Activated gamma-delta T cell (primary cell): ENCODE measurements around the gene HHAT.

Experiments
- DNase-seq: peaks from one replicate; lab custom pipeline; 2025; lab: John Stamatoyannopoulos, UW

Gene HHAT

GRCh38 chr1:210685295-210685650 is 356.6 kb downstream of the HHAT start:
- DNase-seq = no peak

DNA sequence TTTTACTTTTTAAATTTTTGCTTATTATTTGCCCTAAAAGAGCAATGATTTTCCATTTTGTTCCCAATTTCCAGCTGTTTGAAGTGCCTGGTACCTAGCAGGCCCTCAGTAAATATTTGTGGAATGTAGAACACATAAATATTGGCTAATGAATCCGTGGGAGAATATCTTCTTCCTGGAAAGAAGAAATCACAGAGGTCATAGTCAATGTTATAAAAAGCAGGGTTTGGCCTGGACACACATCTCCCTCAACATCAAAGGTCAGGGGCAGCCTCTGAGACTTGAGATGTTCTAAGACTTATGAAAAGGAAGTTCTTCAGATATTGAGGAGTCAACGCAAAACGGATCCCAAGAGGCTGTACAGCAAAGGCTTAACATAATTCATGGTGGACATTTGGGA is 358.1 kb downstream of the HHAT start:
- DNase-seq = no peak

- DNase-seq = no peak
Observed at GRCh38 chr1:210687582-210688279, 359.0 kb downstream of the HHAT start.

- DNase-seq = no peak
Observed at GRCh38 chr1:210688512-210689234, 360.0 kb downstream of the HHAT start.

DNA sequence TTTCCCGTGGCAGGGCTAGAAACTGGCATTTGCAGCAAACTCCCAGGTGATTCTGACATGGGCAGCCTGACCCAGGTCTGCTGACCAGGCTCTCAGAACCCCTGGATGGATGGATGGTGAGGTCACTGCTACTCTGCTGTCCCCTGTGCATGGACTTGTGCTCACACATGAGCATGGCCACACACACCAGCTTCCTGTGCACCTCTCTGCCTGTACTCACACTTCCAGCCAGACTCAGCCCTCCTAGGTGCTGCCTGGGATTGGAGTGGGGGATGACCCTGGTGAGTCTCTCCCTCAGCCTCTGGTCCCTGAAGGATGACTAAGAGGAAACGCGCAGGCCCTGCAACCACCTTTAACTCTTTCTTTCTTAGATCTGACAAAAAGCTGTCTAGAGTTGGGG is 361.1 kb downstream of the HHAT start:
- DNase-seq = no peak

DNA sequence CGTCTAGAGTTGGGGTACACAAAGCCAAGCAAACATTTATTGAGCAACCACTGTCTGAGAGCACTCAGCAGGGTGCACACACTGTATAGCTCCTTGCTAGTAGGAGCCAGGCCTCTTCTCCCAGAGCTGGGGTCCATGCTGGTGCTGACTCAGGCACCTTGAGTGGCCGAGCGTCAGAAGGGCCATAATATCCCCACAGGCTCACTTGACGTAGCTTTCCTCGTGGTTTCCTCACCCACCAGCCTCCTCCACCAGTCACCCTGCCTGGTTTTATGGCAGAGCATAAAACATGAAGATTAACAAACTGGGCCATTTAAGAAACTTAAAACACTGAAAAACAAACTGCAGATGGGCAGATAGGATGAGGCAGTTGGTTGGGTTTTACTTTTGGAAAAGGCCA is 361.5 kb downstream of the HHAT start:
- DNase-seq = no peak

DNA sequence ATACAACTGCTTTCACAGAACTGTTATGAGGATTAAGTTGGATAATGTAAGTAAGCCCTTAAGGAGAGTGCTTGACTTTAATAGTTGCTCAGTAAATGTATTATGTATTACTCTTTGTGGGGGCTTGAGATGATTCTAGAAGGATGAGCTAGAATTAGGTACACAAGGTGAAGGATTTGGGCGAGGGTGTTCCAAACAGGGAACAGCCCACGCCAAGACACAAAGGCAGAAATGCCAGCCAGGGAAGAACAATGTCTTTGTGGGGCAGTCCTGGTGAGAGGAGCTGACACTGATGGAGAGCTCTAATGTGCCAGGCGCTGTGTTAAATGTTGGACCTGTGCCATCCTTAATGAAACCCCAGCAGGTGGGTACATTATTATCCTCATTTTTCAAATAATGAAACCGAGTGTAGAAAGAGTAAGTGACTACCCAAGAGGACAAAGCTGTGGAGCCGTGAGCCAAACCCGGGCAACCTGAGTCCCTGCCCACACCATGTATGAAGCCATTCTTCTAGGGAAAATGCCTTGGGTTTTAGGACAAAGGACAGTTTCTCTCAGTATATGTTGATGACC is 362.4 kb downstream of the HHAT start:
- no peak for DNase-seq

DNA sequence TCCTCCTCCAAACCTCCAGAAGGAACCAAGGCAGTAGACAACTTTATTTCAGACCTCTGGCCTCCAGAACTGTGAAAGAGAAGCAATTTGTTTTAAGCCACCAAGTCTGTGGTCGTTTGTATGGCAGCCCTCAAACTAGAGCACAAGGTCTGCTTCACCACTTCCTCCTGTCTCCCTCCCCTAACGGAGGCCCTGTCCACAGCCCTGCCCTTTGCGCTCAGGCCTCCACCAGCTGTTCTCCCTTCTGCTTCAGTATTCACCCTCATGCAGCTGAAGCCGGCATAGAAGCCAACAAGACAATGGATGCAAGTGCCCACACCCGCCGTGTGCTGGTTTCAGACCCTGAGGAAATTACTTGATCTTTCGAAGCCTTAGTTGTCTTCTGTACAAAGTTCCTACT is 364.1 kb downstream of the HHAT start:
- no peak for DNase-seq

DNA sequence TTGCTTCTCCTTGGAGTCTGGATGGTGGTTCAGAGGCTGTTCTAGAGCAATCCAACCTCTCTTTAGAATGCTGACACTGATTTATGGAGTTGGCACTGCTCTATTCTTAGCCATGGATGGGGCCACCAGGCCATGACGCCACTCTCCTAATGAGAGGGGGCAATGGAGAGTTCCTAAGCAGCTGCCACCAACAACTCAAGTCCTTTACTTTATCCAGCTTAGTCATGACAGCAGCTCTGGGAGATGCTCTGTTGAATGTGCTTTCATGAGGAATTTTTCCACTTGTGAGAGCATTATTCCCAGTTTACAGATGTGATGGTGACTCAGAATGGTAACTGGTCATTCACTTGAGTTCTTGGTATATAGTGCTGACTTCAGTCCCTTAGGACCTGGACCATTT is 366.3 kb downstream of the HHAT start:
- DNase-seq = no peak

GRCh38 chr1:210696709-210697108 is 368.0 kb downstream of the HHAT start:
- DNase-seq = no peak

DNA sequence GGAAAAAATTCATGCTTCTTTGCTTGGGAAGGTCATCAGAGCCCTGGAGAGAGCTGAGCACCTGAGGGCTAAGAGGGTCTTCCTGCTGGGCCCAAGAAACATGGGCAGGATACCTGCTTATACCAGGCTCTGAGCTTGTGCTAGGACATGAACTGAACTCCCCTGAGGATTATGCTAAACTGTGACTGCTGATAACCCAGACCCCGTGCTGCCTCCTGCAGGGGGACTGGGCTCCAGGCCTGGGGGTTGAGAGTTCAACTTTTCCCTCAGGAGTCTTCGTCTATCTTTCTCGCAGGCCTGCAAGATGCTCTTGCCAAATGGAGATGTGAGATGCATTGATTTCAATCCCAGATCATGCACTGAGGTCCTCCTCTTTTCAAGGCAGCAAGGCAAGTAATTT is 368.5 kb downstream of the HHAT start:
- no peak for DNase-seq

GRCh38 chr1:210698661-210699060 is 370.0 kb downstream of the HHAT start:
- DNase-seq = no peak

- no peak for DNase-seq
Observed at GRCh38 chr1:210700083-210700482, 371.4 kb downstream of the HHAT start.

- no peak for DNase-seq
Observed at GRCh38 chr1:210700511-210700910, 371.8 kb downstream of the HHAT start.

GRCh38 chr1:210702506-210702905 is 373.8 kb downstream of the HHAT start:
- no peak for DNase-seq

GRCh38 chr1:210703593-210703992 is 374.9 kb downstream of the HHAT start:
- no peak for DNase-seq

- DNase-seq = no peak
Observed at GRCh38 chr1:210705086-210705485, 376.4 kb downstream of the HHAT start.

- no peak for DNase-seq
Observed at GRCh38 chr1:210706246-210706645, 377.5 kb downstream of the HHAT start.

DNA sequence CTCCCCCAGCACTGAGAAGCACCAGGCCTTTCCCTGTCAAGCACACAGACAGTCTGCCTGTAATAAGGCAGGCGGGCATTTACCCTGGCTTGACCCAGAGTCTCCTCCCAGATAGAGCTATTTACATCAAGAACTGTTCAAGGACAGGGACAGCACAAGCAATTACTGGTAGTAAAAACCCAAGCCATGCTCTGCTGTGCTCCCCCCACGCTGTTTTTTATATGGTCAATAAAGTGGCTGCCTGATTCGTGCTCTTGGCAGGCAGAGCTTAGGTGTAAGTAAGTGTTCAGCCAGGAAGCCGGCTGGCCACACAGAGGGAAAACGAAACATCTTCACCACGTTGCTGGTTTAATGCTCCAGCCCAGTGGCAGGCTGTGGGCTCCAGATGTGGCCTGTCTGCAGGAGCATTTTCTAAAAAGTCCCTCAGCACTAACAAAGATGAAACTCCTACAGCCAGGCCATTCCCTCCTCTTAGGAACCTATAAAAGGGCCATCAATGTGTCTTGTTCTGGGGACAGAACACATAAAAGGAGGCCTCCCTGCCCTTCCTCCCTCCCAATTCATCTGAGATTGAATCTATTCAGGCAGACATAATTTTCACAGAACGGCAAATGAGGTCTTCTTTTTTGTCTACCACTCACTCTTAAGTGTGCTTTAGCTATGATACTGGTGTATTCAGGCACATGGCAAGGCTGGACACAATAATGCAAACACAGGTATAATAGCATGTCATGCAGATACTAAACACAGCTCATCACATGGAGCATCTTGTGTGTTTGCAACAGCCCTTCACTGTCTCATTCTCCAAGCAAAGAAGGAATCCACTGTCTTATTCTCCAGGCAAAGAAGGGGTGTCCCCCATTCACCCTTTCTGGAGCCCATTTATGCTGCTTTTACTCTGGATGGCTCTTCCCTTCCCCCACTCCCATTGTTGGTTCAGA is 378.9 kb downstream of the HHAT start:
- no peak for DNase-seq

GRCh38 chr1:210709701-210710100 is 381.0 kb downstream of the HHAT start:
- DNase-seq = no peak

- no peak for DNase-seq
Observed at GRCh38 chr1:210711825-210712612, 383.3 kb downstream of the HHAT start.

DNA sequence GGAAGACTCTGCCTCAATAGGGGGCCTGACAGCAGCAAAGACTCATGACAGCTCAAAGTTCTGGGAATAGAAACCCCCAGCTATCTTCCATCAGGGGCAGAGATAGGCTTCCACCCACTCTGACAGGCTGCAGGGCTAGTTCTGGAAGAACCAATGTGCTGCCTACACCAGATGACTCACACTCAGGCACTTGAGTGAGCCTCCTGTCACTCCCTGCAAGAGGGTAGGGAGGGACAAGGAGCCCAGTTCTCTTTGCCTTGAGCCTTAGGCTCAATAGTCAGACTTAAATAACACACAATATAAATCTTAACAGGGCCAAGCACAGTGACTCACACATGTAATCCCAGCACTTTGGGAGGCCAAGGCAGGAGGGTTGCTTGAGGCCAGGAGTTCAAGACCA is 386.4 kb downstream of the HHAT start:
- DNase-seq = no peak
